HG03175 (cell line): ENCODE data around the gene POU4F3.
"Not testable (repeated sequence)": the region's sequence is repeated elsewhere in the genome, so short reads cannot be mapped to it uniquely, and the experiment has no call there.

Experiments
- ATAC-seq: cut with Tn5 transposase; IDR thresholded peaks from one replicate; pipeline ENCODE4 v1.9.1; 2021; ENCODE audit warnings: mild to moderate bottlenecking, moderate library complexity; ENCODE audit not compliant: unreplicated experiment

Gene POU4F3, protein sequence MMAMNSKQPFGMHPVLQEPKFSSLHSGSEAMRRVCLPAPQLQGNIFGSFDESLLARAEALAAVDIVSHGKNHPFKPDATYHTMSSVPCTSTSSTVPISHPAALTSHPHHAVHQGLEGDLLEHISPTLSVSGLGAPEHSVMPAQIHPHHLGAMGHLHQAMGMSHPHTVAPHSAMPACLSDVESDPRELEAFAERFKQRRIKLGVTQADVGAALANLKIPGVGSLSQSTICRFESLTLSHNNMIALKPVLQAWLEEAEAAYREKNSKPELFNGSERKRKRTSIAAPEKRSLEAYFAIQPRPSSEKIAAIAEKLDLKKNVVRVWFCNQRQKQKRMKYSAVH

DNA sequence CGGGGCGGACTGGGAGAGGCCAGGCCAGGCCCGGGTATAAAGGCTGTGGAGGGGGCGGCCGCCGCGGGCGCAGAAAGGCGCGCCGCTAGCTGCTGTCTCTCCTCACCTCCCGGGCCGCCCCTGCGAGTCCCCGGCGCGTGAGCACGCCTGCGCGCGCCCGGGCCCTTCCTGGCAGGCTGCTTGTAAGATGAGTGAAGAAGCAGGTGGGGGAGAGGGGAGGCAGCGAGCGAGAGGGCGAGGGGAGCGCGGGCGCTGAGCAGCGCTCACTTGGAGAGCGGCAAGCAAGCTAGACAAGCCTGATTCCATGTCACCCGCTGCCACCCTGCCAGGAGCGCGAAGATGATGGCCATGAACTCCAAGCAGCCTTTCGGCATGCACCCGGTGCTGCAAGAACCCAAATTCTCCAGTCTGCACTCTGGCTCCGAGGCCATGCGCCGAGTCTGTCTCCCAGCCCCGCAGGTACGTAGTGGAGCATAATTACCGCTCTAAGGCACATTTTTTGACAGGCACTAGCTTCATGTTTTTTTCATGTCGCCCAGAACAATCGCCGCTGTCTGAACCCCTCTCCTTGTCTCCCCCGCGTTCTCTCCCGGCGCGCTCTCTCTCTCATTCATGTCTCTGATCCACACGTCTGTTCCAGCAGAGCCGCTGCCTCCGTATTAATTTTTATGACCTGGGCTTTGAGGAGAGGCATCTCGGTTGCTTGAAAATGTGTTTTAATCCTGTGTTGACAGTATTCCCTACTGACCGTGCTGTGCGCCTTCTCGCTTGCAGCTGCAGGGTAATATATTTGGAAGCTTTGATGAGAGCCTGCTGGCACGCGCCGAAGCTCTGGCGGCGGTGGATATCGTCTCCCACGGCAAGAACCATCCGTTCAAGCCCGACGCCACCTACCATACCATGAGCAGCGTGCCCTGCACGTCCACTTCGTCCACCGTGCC is at the start of gene POU4F3:
Gene POU4F3, plus strand, starts transcription at position 66 of the 941 bp plus-strand sequence. Its CDS starts 274 bp downstream, at position 340.
- no peak for ATAC-seq

DNA sequence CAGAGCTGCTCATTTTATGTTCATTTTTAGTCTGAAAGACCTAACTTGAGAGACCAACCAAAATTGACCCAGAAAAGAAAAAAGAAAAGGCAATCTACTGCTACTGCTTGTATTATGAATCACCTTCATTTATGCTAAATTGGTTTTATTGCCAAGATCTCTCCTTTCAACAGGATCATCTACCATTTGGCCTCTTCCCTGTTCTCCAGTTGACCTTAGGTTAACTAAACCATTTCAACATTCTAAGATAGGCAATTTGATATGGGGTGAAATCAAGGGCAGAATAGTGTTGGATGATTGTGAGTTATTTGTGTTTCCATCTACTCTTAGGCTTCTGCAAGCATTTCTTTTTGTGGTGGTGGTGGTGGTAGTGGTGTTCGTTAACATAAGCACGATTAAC is 48.3 kb upstream of the POU4F3 start:
- ATAC-seq: no peak

DNA sequence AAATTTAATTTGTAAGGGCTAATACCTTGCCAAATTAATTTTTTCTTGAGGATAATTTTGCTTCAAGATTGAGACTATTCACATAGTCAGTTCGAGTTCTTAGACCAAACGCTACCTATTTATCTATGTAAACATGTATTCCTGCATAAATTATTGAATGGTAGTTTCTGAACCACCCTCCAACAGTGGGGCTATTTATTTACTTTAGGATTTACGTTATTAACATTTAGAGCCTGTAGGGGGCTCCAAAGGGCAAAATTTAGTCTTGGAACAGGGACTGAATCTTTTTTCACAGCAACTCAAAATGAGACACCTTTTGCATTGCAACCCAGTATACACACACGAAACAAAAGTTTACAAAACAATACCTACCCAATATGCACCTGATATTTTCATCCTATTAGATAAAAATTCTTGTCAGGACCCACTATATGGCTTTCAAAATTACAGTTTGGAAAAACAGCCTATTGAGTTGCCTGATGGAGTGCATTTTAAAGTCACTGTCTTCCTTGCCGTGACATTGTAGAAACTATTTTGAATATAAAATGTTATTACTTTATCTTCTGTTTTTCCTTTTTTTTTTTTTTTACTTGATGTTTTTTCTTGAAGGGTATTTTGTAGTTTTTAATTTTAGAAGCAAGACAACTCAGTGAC is 47.1 kb upstream of the POU4F3 start:
- peak; percentile 82 for ATAC-seq

DNA sequence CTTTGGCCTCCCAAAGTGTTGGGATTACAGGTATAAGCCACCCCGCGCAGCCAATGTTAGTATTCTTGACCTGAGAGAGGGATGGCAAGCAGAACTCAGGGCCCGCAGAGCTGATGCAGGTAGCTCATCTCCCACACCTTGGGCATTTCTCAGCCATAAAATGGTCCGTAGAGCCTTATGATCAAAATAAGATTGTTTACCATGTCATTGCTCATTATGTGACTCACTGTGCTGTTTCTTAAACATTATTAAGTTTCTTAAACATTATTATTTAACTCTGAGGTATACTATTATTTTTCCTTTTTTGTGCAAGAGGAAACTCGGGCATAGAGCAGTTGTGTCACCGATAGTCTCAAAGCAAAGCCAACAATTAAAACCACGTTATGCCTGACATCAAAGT is 42.4 kb upstream of the POU4F3 start:
- no peak for ATAC-seq

DNA sequence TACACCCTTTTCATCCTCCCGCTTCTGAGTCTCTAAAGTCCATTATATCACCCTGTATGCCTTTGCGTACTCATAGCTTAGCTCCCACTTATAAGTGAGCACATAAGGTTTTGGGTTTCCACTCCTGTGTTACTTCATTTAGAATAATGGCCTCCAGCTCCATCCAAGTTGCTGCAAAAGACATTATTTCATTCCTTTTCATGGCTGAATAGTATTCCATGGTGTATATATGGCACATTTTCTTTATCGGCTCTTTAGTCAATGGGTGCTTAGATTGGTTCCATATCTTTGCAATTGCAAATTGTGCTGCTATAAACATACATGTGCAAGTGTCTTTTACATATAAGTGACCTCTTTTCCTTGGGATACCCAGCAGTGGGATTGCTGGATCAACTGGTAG is 39.7 kb upstream of the POU4F3 start:
- ATAC-seq: not testable (repeated sequence)

DNA sequence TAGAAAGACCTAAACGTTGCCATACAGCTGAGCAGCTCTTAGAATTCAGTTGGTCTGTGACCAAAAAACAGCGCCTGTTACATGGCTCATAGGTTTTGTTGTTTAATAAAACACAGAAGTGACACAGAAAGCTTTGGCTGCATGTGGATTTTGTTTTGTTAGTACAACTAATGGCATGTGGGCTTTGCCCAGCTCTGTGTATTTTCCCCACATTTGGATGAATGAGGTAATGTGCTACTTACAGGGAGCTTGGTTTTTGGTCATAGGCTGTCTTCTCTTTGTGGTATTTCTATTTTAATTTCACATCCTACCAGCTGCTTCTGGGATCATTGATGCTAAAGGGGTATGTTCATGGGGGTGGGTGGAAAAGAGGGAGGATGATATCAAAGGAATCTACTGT is 37.0 kb upstream of the POU4F3 start:
- no peak for ATAC-seq

DNA sequence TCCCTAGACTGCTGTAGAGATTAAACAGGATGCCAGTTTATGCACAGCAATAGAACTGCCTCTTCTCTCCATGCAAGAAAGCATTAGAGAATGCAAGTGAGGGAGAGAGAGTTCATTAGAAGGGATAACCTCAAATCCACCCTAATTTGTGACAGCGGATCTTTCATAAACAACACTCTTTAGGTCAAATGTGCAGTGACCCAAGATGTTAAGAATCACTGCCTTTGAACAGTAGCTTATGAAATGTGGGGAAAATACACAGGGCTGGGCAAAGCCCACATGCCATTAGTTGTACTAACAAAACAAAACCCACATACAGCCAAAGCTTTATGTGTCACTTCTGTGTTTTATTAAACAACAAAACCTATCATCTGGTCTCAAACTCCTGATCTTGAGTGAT is 36.2 kb upstream of the POU4F3 start:
- ATAC-seq: no peak

DNA sequence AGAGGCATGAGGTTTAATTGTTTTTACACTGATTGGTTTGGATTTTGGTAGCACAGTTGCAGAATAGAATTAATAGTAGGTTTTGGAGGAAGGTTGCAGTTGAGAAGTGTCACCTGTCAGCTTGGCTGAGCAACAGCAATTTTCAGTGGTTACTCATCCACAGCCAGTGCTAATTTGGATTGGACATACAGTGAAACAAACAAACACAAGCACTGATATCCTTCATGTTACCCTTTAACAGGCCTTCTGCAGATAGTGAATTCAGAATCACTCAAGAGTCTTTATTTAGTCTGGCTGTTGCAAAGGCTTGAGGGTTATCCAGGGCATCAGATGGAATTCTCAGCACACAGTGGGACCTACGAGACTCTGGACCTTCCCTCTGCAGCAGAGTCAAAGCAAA is 31.8 kb upstream of the POU4F3 start:
- no peak for ATAC-seq

DNA sequence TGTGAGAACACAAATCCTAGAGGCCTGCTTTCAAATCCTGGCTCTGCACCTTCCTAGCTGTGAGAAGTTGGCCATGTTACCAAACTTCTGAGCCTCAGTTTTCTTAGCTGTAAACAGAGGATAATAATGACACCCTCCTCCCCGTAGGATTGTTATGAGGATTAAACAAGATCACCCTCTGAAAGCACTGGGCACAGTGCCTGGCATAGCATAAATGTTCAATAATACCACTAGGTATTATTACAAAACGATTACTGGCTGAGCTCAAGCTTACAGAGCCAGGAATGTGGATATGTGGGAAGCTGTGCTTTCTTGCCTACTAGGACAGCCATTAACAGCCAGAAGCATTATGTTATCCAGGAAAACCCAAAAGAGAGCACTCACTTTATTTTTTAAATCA is 30.8 kb upstream of the POU4F3 start:
- ATAC-seq: no peak

DNA sequence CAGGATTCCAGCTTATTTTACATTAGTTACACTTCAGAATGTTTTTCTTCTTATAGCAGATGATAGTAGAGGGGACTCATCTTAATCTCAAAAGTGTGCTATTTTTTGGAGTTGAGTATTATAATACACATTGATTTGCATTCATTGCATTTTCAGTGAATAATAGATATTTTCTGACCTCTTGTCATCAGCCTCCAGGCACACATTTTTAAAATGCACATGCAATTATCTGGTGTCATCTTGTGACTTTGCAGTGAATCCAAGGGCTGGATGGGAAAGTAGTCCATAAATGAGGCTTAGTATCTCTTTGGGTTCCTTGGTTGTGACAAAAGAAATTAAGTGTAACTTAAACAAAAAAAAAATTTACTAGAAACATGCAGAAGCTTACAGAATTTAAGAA is 28.1 kb upstream of the POU4F3 start:
- no peak for ATAC-seq

DNA sequence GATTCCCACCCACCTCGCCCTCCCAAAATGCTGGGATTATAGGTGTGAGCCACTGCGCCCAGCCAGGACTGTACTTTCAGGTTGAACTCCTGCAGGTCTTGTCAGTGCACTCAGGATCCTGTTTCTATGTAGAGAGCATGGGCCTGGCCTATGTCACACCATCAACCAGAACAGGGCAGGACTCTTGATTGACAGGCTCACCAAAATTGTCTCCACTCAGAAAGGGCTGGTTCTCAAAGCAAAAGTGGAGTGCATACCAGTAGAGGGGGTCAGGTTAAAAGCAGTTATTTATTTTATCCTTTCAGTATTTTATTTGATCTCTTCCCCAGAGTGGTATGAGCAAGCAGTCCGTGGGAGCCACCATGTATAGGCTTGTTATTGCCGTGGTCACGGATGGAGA is 27.4 kb upstream of the POU4F3 start:
- no peak for ATAC-seq

DNA sequence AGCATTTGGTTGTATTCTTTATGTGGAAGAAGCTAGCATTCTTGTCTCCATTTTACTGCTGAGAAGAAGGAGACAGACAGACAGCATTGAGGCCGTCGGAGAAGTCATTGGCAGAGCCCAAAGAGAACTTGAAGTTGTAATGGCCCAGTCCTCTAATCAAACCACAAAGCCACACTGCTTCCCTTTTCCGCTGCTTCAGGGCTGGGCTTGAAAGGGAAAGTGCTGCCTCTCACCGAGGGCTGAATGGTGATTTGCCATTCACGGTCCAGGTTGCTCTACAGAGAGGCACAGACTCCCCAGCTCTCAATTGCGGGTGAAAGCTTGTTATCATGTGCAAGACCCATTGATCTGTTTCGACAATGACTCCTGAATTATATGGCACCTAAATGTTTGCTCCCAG is 25.6 kb upstream of the POU4F3 start:
- ATAC-seq: peak; percentile 45

DNA sequence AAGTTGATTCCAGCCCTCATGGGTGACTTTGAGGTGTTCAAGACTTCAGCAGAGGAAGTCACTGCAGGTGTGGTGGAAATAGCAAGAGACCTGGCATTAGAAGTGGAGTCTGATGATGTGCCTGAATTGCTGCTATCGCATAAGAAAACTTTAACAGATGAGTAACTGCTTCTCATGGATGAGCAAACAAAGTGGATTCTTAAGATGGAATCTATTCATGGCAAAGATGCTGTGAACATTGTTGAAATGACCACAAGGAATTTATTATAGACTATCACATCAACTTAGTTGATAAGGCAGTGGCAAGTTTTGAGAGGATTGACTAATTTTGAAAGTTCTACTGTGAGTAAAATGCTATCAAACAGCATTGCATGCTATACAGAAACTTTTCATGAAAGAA is 17.1 kb upstream of the POU4F3 start:
- no peak for ATAC-seq

DNA sequence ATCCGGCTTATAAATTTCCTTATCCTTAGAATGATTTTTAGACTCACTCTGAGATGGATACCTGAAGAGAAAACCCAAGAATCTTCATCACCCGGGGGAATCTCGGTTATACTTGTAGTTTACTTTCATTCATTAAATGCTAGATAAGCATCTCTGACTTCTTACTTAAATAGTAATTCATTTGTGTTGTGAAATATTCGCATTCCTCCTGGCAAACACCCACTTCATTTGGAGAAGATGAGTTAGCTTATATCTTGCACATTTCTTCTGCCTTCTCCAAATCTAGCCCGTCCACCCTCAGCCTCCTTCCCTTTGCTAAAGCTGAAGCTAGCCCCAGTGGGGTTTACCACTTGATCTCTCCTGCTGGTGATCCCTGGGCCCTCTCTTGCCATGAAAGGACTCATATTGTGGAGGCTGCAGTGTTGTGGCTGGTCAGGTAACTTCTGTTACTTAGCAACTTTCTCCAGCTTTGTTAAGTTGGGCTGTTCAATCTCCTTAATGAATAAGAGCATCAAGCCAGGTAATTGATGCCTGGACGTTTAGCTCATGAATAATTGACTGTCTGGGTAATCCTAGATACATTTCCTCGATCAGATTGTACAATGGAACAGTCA is 11.3 kb upstream of the POU4F3 start:
- no peak for ATAC-seq

DNA sequence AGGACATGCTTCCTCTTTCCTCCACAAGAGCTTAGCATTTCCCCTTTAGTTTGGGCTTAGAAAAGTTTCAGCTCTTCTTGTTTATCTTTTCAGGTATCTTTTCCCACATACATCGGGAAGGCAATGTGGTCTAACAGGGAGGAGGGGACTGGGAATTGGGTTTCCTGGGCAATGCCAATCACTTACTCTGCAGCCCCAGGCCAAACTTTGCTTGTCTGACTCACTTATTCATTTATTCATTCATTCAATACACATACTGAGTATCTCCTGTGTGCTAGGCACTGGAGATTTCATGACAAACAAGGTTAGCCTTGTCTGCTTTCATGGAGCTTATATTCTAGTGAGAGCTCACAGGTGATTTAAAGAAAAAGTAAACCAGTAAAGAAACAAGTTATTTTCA is 10.7 kb upstream of the POU4F3 start:
- ATAC-seq: no peak

DNA sequence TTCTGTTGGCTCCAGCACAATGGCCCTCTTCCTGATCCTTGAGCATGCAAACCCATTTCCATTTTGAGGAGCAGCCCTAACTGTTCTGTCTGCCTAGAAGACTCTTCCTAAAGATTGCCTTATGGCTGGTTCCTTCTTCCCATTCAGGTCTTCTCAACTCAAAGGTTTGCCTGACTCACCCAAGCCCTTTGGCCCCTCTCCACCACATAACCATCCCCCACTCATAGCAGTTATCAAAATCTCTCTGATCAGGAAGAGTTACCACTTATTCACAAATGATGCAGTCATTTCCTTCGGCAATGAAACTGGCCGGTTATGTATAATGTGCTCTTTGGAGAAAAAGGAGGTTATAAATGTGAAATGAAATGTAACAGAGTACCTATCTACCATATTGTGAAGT is 8.9 kb upstream of the POU4F3 start:
- no peak for ATAC-seq

DNA sequence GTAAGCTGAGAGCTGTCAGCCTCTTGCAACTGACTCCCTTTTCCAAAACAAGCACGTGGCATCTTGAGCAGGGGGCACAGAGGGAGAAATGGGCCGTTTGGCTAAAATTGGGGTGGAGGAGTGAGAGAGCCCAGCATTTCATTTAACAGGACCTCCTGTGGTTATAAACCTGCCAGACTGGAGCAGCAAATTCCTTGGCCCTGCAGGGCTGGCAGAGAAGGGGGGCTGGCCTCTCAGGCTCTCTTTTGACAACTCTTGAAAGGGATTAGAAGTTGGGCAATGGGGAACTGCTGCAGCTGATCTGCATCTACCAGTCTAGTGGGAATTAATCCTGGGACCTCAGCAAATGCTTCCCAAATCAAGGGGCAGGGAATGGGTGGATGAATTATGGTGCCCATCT is 7.2 kb upstream of the POU4F3 start:
- ATAC-seq: no peak

DNA sequence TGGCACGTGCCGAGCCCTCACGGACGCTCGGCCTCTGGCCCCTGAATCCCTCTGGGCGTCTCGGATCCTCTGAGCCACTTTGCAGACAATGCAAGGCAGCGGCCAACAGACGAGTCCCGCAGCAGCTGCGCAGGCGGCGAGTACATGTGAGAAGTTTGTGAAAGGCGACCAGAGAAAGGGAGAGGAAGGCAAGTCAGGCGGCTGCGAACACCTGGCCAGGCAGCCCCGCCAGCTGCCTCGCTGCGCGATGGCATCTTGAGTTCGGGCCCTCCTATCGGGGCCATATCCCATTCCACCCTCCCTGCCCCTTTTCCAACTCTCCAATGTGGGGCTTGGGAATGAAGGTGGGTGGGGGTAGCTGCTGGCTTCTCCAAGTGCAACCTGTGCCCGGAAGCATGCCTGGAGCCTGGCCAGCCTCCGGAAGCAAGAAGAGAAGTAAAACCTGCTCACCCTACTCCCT is 4.5 kb upstream of the POU4F3 start:
- no peak for ATAC-seq

DNA sequence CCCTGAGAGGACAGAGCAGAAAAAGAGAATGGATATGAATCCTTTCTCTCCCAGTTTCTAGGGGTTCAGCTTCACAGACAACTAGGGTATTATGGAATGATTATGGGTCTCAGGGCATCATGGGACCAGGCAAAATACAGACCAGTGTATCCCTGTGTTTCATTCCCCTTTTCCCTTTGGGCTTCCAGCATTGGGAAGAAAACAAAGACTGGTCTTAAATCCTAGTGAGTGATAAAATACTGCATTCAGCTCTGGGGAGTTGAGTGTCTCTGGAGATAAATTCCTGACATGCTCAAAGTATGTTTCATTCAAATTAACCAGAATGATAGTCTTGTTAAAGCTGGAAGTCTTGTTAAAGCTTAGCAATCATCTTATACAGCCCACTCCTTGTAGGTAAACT is 2.4 kb upstream of the POU4F3 start:
- ATAC-seq: no peak

DNA sequence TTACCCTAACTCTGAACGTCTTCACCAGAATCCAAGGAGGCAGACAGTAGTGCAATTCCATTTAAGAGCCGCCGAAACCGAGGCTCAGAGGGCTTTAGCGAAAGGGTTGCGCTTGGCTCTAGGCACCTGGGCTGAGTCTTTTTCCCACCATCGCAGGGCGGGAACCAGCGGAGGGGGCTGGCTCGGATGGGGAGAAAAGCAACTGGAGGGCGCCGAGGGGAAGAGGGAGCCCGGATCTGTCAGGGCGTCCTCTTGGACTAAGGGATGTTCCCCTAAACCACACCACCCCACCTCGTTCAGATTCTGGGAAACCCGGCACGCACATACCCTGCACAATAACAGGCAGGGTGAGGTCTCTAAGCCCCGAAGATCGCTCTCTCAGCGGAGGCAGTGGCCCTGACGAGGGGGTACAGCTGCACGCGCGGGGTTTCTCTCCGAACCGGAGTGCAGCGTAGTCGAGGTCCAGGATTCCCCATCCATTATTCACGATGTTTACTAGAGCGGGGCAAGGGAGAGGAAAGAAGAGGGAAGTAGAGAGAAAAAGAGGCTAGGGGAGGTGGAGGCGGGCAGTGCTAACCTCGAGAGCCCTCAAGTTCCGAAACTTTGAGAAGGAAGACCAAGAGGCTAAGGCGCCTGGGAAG is 1.3 kb upstream of the POU4F3 start:
- ATAC-seq: no peak

DNA sequence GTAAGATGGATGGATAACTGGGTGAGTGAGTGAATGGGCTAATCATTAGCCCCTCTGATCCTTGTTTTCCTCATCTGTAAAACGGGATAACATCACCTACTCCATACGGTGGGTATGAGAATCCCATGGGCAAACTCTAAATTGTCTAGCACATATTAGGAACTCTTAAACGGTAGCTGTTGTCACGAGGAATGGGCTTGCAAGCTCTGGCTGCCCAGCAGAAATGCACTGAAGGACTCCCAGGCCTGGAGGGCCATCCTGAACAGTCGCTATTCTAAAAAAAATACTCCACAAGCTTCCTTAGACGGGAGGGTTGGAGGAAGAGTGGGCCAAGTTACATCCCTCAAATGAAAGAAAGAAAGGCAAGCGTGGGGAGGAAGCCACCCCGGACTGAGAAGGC is 711 bp upstream of the POU4F3 start:
- ATAC-seq: no peak
